B cell (primary cell): ENCODE results near the gene TRIM24. TPM values are rescaled to one million over a fixed set of nuclear protein-coding genes. Genes with fewer than 3 reads are reported as not detected.

ENCODE experiments used
- ATAC-seq: fragments of 200-7000 bp; cut with Tn5 transposase; one replicate; pipeline ENCODE4 v1.10.0; 2021; ENCODE audit warnings: low read depth, mild to moderate bottlenecking, moderate number of reproducible peaks, moderate library complexity
- CTCF ChIA-PET: fragments of 350-600 bp; sonication (Branson Sonifier 250); formaldehyde crosslinking; loops from one replicate; lab custom pipeline; 2021; ENCODE audit warnings: antibody characterized with exemption, inconsistent platforms; lab: Charles Lee
- POLR2A ChIA-PET: fragments of 350-600 bp; sonication (Branson Sonifier 250); formaldehyde crosslinking; loops from one replicate; lab custom pipeline; 2021; ENCODE audit warnings: antibody characterized with exemption; lab: Charles Lee
- DNase-seq: peaks from one replicate; pipeline ENCODE4 v3.0.0; 2013
- H2AFZ ChIP-seq: 2 replicates; pipeline ENCODE4 v1.6.1; 2012; ENCODE audit warnings: mild to moderate bottlenecking, low read depth, low read length; ENCODE audit not compliant: insufficient read depth, poor library complexity, severe bottlenecking
- H3K27ac ChIP-seq, 2 donors: 1 replicate in 1 of 2; 2 replicates in 1 of 2; pipeline ENCODE4 v1.5.1; 2012 to 2013; ENCODE audit warnings: low read length in 2 of 2, mild to moderate bottlenecking in 2 of 2, moderate library complexity in 1 of 2
- H3K27me3 ChIP-seq, 4 experiments: fragments of 200-600 bp in 1 of 4; sonication (generic) in 1 of 4; replicated peaks in 1 of 4; 1 replicate in 2 of 4; 2 replicates in 2 of 4; pipeline versions ENCODE4 v1.6.1 to v1.7.0; 2013 to 2016; ENCODE audit warnings: low read length in 3 of 4, mild to moderate bottlenecking in 2 of 4, mixed read lengths in 1 of 4, moderate library complexity in 1 of 4; ENCODE audit not compliant: insufficient read depth in 4 of 4, control insufficient read depth in 3 of 4; ENCODE audit errors: control extremely low read depth in 1 of 4
- H3K36me3 ChIP-seq, 2 experiments: replicated peaks in 1 of 2; 1 replicate in 1 of 2; 2 replicates in 1 of 2; pipeline versions ENCODE4 v1.6.1 to v1.7.1; 2013; ENCODE audit warnings: low read length in 1 of 2; ENCODE audit not compliant: insufficient read depth in 2 of 2, control insufficient read depth in 1 of 2; ENCODE audit errors: control extremely low read depth in 1 of 2, extremely low read depth in 1 of 2
- H3K4me1 ChIP-seq, 2 donors: fragments of 200-600 bp in 1 of 2; sonication (generic) in 1 of 2; 1 replicate in 1 of 2; 2 replicates in 1 of 2; pipeline versions ENCODE4 v1.5.1 to v1.6.1; 2013 to 2017; ENCODE audit warnings: low read length in 2 of 2; ENCODE audit not compliant: control insufficient read depth in 2 of 2, insufficient read depth in 2 of 2
- H3K4me2 ChIP-seq: replicated peaks from 2 replicates; pipeline ENCODE3; 2012; ENCODE audit warnings: mild to moderate bottlenecking, low read depth, low read length; ENCODE audit not compliant: poor library complexity, severe bottlenecking
- H3K4me3 ChIP-seq, 5 experiments: fragments of 200-600 bp in 1 of 5; sonication (generic) in 1 of 5; 1 replicate in 3 of 5; 2 replicates in 2 of 5; pipeline versions ENCODE4 v1.5.1 to v1.7.0; 2011 to 2016; ENCODE audit warnings: low read length in 4 of 5, mild to moderate bottlenecking in 4 of 5, low read depth in 2 of 5, control low read depth in 1 of 5, moderate library complexity in 1 of 5; ENCODE audit not compliant: insufficient read depth in 1 of 5; ENCODE audit errors: control extremely low read depth in 1 of 5, extremely low read depth in 1 of 5
- H3K79me2 ChIP-seq: fragments of 200-600 bp; sonication (generic); one replicate; pipeline ENCODE4 v1.6.0; 2016; ENCODE audit warnings: low read length; ENCODE audit not compliant: control insufficient read depth, insufficient read depth
- H3K9ac ChIP-seq: fragments of 200-600 bp; sonication (generic); 2 replicates; pipeline ENCODE4 v1.6.1; 2017; ENCODE audit warnings: mild to moderate bottlenecking, low read length, moderate library complexity
- H3K9me3 ChIP-seq, 3 donors: one replicate each; pipeline versions ENCODE4 v1.6.1 to v1.7.1; 2013; ENCODE audit warnings: low read length in 2 of 3; ENCODE audit not compliant: control insufficient read depth in 2 of 3, insufficient read depth in 1 of 3; ENCODE audit errors: control extremely low read depth in 1 of 3
- H4K20me1 ChIP-seq: 2 replicates; pipeline ENCODE4 v1.6.0; 2012; ENCODE audit warnings: mild to moderate bottlenecking, low read length; ENCODE audit not compliant: insufficient read depth, control insufficient read depth, poor library complexity, severe bottlenecking
- H3K27ac Mint-ChIP-seq: one replicate; pipeline ENCODE4 v1.8.0; 2021; ENCODE audit warnings: mixed read lengths
- H3K27me3 Mint-ChIP-seq: one replicate; pipeline ENCODE4 v1.8.0; 2021; ENCODE audit warnings: mixed read lengths
- H3K4me1 Mint-ChIP-seq: one replicate; pipeline ENCODE4 v1.8.0; 2021; ENCODE audit warnings: mixed read lengths
- H3K4me3 Mint-ChIP-seq: one replicate; pipeline ENCODE4 v1.8.0; 2021; ENCODE audit warnings: mixed read lengths
- H3K9me3 Mint-ChIP-seq: one replicate; pipeline ENCODE4 v1.8.0; 2022; ENCODE audit warnings: mixed read lengths; ENCODE audit not compliant: insufficient read depth
- EZH2 ChIP-seq: IDR thresholded peaks from 2 replicates; pipeline ENCODE4 v1.6.1; 2012; ENCODE audit warnings: borderline replicate concordance, low read depth, mild to moderate bottlenecking, moderate library complexity, low read length; ENCODE audit not compliant: insufficient read depth, poor library complexity, severe bottlenecking
- WGBS: methylation state at CpG from one replicate; pipeline ENCODE4 v1.1.5; 2013; ENCODE audit warnings: missing lambda C conversion rate; ENCODE audit not compliant: insufficient coverage; 5-methylcytosine and 5-hydroxymethylcytosine counted together
- intact Hi-C: fragments of 100-400 bp; cut with micrococcal nuclease; formaldehyde crosslinking; loops from one replicate; pipeline ENCODE4 v1.10.0; 2022
- polyA plus RNA-seq: library from polyadenylated mRNA; depleted of rRNA; stranded (reverse); fragments of >200 nt; gene quantifications from 2 replicates; pipeline ENCODE4 v1.2.3, GENCODE V29; 2012
- total RNA-seq, 2 donors: library from RNA; stranded (reverse); fragments of 120-200 nt in 1 of 2; gene quantifications; 1 replicate in 1 of 2; 2 replicates in 1 of 2; pipeline versions ENCODE4 v1.2.3 to v1.2.4, GENCODE V29; 2013 to 2022
- TF ChIP-seq, protein P1 (sequence below): fragments of 200-600 bp; IDR thresholded peaks from one replicate; pipeline ENCODE4 v1.8.0; 2022; ENCODE audit warnings: antibody characterized with exemption, mild to moderate bottlenecking

TRIM24 gene
- total and polyA plus RNA-seq, 2 donors (not counting 1 experiment from before 2014, with no cell fraction given): 3.7 to 18.7 TPM

DNA sequence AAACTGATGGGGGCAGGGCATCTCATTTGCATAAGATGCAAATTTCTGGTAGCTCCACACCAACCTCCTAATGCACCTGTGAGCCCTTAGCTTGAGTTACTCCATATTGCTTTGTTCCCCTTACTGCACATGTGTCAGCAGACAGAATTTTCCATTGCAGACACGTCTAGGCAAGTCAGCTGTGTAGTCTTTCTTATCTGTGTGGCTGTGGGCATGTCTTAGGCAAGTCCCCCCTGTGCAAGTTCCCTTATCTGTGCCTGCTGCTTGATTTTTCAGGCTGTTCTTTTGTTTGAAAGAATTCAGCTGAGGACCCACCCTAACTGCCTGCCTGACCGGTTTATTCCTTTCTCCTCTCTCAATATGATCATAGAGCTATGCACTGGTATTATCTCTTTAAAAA, 28.5 kb upstream of the TRIM24 start:
- intact Hi-C loops: no loop called here
- no CpG with 5 or more reads among the region's 2 CpGs for WGBS
- no peak overlapping the region for H3K27ac Mint-ChIP-seq
- ChIA-PET POLR2A (no interaction called here), CTCF (interaction anchor here (0.7 kb wide), 1 partner anchor 455 kb away, joined by 4 read pairs; no protein-coding TSS in a partner anchor)
- H3K4me1 Mint-ChIP-seq: no peaks in the 10 kb centered on the region
- Histone ChIP-seq H3K4me3 (no peak overlapping the region), H3K4me1 (no peaks in the 10 kb centered on the region), H3K27ac (no peak overlapping the region), H2AFZ (no peak overlapping the region), H3K9me3 (peaks cover 1 to 37% (median 24%) of the 10 kb centered on the region in 3 donors), H3K4me2 (no peak overlapping the region), H3K27me3 (no peaks in the 10 kb centered on the region), H3K79me2 (no peaks in the 10 kb centered on the region), H3K36me3 (no peaks in the 10 kb centered on the region), H3K9ac (no peak overlapping the region), H4K20me1 (no peaks in the 10 kb centered on the region)
- H3K4me3 Mint-ChIP-seq: no peak overlapping the region
- peaks cover 15% of the 10 kb centered on the region for H3K9me3 Mint-ChIP-seq
- H3K27me3 Mint-ChIP-seq: no peaks in the 10 kb centered on the region
- DNase-seq (no peak), ATAC-seq (no peak)
- TF ChIP-seq, protein P1, sequence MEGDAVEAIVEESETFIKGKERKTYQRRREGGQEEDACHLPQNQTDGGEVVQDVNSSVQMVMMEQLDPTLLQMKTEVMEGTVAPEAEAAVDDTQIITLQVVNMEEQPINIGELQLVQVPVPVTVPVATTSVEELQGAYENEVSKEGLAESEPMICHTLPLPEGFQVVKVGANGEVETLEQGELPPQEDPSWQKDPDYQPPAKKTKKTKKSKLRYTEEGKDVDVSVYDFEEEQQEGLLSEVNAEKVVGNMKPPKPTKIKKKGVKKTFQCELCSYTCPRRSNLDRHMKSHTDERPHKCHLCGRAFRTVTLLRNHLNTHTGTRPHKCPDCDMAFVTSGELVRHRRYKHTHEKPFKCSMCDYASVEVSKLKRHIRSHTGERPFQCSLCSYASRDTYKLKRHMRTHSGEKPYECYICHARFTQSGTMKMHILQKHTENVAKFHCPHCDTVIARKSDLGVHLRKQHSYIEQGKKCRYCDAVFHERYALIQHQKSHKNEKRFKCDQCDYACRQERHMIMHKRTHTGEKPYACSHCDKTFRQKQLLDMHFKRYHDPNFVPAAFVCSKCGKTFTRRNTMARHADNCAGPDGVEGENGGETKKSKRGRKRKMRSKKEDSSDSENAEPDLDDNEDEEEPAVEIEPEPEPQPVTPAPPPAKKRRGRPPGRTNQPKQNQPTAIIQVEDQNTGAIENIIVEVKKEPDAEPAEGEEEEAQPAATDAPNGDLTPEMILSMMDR: no peak
- no peak for TF ChIP-seq EZH2

DNA sequence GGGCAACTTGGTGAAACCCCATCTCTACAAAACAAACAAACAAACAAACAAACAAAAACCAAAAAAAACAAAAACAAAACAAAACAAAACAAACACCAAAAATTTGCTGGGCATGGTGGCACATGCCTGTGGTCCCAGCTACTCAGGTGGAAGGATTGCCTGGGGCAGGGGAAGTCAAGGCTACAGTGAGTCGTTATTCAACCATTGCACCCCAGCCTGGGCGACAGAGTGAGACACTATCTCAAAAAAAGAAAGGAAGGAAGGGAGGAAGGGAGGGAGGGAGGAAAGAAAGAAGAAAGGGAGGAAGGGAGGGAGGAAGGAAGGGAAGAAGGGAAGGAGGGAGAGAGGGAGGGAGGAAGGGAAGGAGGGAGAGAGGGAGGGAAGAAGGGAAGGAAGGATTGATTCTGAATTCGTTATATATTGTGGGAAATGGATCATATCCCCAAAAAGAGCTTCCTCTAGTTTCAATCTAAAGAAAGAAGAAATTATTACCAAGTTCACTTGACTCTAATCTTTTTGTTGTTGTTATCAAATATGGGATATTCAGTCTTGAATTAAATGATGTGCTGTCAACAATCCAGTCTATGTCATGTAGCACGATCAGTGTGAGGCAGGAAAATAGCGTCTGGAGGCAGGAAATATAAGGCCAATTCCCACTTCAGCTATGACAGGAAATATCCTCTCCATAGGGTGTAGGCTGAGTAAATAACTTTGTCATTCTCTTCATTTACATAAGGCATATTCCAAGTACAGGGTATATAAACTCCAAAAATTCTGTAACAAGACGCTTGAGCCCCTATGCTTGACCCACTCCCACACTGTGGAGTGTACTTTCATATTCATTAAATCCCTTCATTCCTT, 26.2 kb upstream of the TRIM24 start:
- no peak overlapping the region for H3K4me3 Mint-ChIP-seq
- H3K9ac ChIP-seq: no peak overlapping the region
- CTCF ChIA-PET: no interaction called here
- no peaks in the 10 kb centered on the region for H3K36me3 ChIP-seq
- peaks cover 6% of the 10 kb centered on the region for H3K27me3 Mint-ChIP-seq
- no peaks in the 10 kb centered on the region for H3K4me1 ChIP-seq
- intact Hi-C loops: no loop called here
- peaks cover 12% of the 10 kb centered on the region for H3K9me3 Mint-ChIP-seq
- TF ChIP-seq, protein P1: no peak
- no peak for TF ChIP-seq EZH2
- H3K4me3 ChIP-seq: no peak overlapping the region
- H3K27me3 ChIP-seq: no peaks in the 10 kb centered on the region
- H4K20me1 ChIP-seq: no peaks in the 10 kb centered on the region
- no peaks in the 10 kb centered on the region for H3K79me2 ChIP-seq
- POLR2A ChIA-PET: no interaction called here
- DNase-seq (no peak), ATAC-seq (no peak)
- H3K9me3 ChIP-seq: peaks cover 1 to 26% (median 24%) of the 10 kb centered on the region in 3 donors
- no peak overlapping the region for H3K27ac ChIP-seq
- WGBS: 93% methylated on average over 3 of the region's 6 CpGs
- no peak overlapping the region for H3K27ac Mint-ChIP-seq
- H2AFZ ChIP-seq: no peak overlapping the region
- no peaks in the 10 kb centered on the region for H3K4me1 Mint-ChIP-seq
- H3K4me2 ChIP-seq: no peak overlapping the region
